D721Med (cell line): ENCODE measurements around the gene SNAI3.

ENCODE experiments used
- DNase-seq: peaks from one replicate; pipeline ENCODE4 v3.0.0; 2011; ENCODE audit warnings: low spot score; ENCODE audit not compliant: insufficient read length
- FAIRE-seq: peaks from 2 replicates; lab custom pipeline; 2011; peaks lifted over from hg19 to GRCh38; lab: Jason Lieb, UNC
- CTCF ChIP-seq: IDR thresholded peaks from 2 replicates; pipeline ENCODE4 v1.5.1; 2012; ENCODE audit warnings: mild to moderate bottlenecking, control low read depth; ENCODE audit not compliant: insufficient read depth; ENCODE audit errors: missing control alignments

The SNAI3 gene

GRCh38 chr16:88687676-88688012, 1.3 kb upstream of the SNAI3 start:
- TF ChIP-seq CTCF, result no peak
- DNase-seq (no peak), FAIRE-seq (no peak)

GRCh38 chr16:88687254-88687576, 908 bp upstream of the SNAI3 start:
- FAIRE-seq, result no peak
- DNase-seq, result no peak
- no peak for TF ChIP-seq CTCF

DNA sequence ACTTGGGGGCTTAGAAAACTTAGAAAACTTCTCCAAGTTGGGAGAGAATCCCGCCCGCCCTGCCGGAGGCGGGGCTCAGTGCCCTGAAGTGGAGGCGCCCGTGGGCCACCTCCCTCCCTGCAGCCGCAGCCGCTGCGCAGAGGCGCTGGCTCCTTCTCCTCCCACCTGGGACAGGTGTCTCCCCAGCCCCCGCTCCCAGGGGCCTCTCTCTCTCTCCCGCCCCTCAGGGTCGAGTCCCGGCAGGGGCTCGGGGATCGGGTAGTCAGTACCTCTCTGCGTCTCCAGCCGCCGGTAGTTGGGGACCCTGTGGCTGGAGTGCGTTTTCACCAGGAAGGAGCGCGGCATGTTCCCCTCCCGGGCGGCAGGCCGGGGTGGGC, 257 bp downstream of the SNAI3 start:
- TF ChIP-seq CTCF, result no peak
- FAIRE-seq (no peak), DNase-seq (no peak)

DNA sequence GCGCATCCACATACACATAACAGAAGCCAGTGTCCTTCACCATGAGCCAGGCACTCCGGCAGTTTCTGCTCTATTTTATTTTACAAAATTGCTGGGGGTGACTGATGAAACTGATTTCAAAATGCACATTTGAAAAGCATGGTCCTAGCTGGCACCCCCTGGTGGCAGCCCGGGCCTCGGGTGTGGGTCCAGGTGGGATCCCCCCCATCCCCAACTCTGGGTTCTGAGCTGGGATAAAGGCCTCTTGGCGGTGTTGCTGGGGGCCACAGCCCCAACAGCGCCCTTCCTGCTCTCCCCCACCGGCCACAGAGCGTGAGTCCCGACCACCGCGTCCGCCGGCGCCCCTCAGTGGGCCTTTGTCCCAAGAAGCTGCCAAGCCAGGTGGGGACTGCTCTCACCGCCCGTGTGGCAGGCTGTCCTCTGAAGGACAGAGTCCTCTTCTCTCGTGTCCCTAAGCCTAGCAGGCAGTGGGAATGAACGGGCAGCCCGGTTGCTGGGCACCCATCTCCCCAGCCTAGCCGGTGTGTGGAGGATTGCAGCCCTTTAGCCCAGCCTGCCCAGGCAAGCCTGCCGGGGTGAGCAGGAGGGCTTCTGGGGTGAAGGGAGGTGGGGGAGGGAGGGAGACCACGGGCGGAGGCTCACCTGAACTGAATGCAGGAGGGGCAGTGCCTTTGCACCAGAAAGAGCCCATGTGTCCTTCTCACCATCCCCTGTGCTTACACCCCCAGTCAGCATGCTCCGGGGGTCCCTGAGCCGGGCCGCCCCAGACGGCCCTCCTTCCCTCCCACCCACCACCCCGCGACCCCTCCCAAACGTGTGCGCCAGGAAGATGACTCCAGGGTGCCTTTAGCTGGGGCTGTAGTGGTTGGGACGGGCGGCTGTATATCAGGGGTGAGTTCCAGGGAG, 898 bp downstream of the SNAI3 start:
- DNase-seq, result no peak
- FAIRE-seq, result no peak
- TF ChIP-seq CTCF, result peak; percentile 26

DNA sequence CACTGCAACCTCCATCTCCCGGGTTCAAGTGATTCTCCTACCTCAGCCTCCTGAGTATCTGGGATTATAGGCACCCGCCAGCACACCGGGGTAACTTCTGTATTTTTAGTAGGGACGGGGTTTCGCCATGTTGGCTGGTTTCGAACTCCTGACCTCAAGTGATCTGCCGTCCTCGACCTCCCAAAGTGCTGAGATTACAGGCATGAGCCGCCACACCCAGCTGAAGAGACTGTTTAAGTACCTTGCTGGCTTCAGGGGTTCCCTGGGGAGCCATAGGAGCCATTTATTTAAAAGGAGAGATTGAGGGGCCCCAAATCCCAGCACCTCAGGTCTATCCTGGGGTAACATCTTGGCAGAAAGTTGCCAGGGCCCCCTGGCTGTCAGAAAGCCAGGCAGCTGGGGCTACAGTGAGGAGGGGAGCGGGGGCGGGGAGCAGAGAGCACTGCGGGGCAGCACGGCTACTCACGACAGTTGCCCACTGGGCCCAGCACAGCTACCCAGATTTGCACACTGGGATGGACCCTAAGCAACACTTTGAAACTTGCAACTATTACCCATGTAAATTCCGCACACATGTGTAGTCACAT, 1.6 kb downstream of the SNAI3 start:
- TF ChIP-seq CTCF, result no peak
- DNase-seq, result no peak
- no peak for FAIRE-seq

DNA sequence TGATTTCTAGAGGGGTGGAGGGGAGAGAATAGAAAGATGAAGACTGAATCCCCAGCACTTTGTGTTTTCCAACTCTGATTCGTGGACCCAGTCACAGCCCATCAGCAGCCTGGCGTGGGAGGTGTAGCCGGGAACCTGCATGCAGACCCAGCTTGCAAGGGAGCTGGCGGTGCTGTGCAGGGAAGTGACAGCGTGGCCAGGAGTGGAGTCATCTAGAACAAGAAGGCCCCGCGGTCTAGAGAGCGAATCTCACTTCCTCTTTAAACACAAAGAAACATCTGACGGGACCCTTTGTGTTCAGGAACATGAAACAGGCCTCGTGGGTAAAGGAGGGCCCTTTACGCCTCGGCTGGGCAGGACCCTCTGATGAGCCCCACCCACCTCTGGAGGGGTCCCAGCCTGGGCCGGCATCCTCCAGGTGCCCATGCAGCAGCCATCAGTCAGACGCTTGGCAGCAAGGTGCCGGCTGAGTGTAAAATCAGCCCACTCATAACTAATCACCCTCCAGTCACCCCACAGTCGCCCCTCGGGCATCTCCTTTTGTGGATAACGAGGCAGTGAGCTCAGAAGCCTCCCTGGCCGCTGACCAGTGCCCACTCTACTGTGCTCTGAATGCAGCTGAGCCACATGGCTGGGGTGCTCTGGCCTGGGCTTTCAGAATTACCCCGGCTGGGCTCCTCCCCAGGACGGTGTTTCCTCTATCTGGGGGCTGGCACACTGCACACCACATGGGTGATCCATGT, 4.4 kb downstream of the SNAI3 start:
- no peak for DNase-seq
- no peak for FAIRE-seq
- TF ChIP-seq CTCF, result no peak

GRCh38 chr16:88681084-88681680, 5.1 kb downstream of the SNAI3 start:
- DNase-seq (no peak), FAIRE-seq (no peak)
- peak; percentile 13 for TF ChIP-seq CTCF
